WTC11 (cell line): ENCODE measurements around the gene SYT9. TPM values are rescaled to one million over a fixed set of nuclear protein-coding genes. Genes with fewer than 3 reads are reported as not detected.

Experiments used
- ATAC-seq: fragments of 200-7000 bp; cut with Tn5 transposase; 2 replicates; pipeline ENCODE4 v1.10.0; 2021; ENCODE audit warnings: mild to moderate bottlenecking, moderate library complexity
- Bru-seq: library from RNA; stranded (reverse); fragments of 400-500 nt; gene quantifications from one replicate; lab custom pipeline; 2021; lab: Mats Ljungman, UMichigan
- CTCF ChIA-PET: fragments of 300-600 bp; sonication (Branson Sonifier 250); formaldehyde crosslinking; loops from one replicate; lab custom pipeline; 2021; ENCODE audit warnings: antibody characterized with exemption; lab: Charles Lee
- POLR2A ChIA-PET: fragments of 350-600 bp; sonication (Branson Sonifier 250); formaldehyde crosslinking; loops from one replicate; lab custom pipeline; 2021; ENCODE audit warnings: antibody characterized with exemption; lab: Charles Lee
- DNase-seq: peaks from one replicate; pipeline ENCODE4 v3.0.0; 2021; ENCODE audit warnings: low spot score
- H3K27ac Mint-ChIP-seq: 2 replicates; pipeline ENCODE4 v1.8.0; 2021; ENCODE audit warnings: mixed read lengths
- H3K27me3 Mint-ChIP-seq: 2 replicates; pipeline ENCODE4 v1.8.0; 2021; ENCODE audit warnings: low read depth, mild to moderate bottlenecking, moderate library complexity, mixed read lengths
- H3K36me3 Mint-ChIP-seq: 2 replicates; pipeline ENCODE4 v1.8.0; 2021; ENCODE audit warnings: mixed read lengths
- H3K4me1 Mint-ChIP-seq: 2 replicates; pipeline ENCODE4 v1.8.0; 2022; ENCODE audit warnings: mixed read lengths
- H3K4me3 Mint-ChIP-seq: 2 replicates; pipeline ENCODE4 v1.8.0; 2021; ENCODE audit warnings: mild to moderate bottlenecking, moderate library complexity, mixed read lengths
- H3K9me3 Mint-ChIP-seq: 2 replicates; pipeline ENCODE4 v1.8.0; 2021; ENCODE audit warnings: mixed read lengths
- AR ChIP-seq: fragments of 250-450 bp; sonication (Bioruptor Pico); IDR thresholded peaks from 2 replicates; pipeline ENCODE4 v1.9.0; 2021; ENCODE audit warnings: mild to moderate bottlenecking
- CBFB ChIP-seq: sonication (generic); formaldehyde crosslinking; IDR thresholded peaks from 2 replicates; pipeline ENCODE4 v1.8.1; 2022; ENCODE audit warnings: mild to moderate bottlenecking, low read depth, missing genetic modification reagents
- CREM ChIP-seq: sonication (generic); formaldehyde crosslinking; IDR thresholded peaks from 2 replicates; pipeline ENCODE4 v1.8.1; 2022; ENCODE audit warnings: mild to moderate bottlenecking, missing genetic modification reagents, moderate library complexity
- E2F5 ChIP-seq: sonication (generic); formaldehyde crosslinking; IDR thresholded peaks from 2 replicates; pipeline ENCODE4 v1.8.1; 2022; ENCODE audit warnings: mild to moderate bottlenecking, moderate library complexity, missing genetic modification reagents
- EMX1 ChIP-seq: fragments of 250-450 bp; sonication (Bioruptor Pico); IDR thresholded peaks from 2 replicates; pipeline ENCODE4 v1.8.0; 2021; ENCODE audit warnings: mild to moderate bottlenecking
- ETV6 ChIP-seq: sonication (generic); formaldehyde crosslinking; IDR thresholded peaks from 2 replicates; pipeline ENCODE4 v1.8.1; 2022; ENCODE audit warnings: mild to moderate bottlenecking, missing genetic modification reagents
- FOXJ3 ChIP-seq: sonication (generic); formaldehyde crosslinking; IDR thresholded peaks from 2 replicates; pipeline ENCODE4 v1.9.0; 2021; ENCODE audit warnings: missing genetic modification reagents, mild to moderate bottlenecking, borderline replicate concordance
- FOXP1 ChIP-seq: sonication (generic); formaldehyde crosslinking; IDR thresholded peaks from 2 replicates; pipeline ENCODE4 v1.8.0; 2022; ENCODE audit warnings: missing genetic modification reagents, mild to moderate bottlenecking, moderate library complexity, borderline replicate concordance
- FOXP4 ChIP-seq: sonication (generic); formaldehyde crosslinking; IDR thresholded peaks from 2 replicates; pipeline ENCODE4 v1.8.0; 2022; ENCODE audit warnings: mild to moderate bottlenecking, missing genetic modification reagents
- KAT7 ChIP-seq: sonication (generic); formaldehyde crosslinking; IDR thresholded peaks from 2 replicates; pipeline ENCODE4 v1.8.1; 2023; ENCODE audit warnings: missing genetic modification reagents, mild to moderate bottlenecking, borderline replicate concordance
- MYBL2 ChIP-seq: sonication (generic); formaldehyde crosslinking; IDR thresholded peaks from 2 replicates; pipeline ENCODE4 v1.8.1; 2023; ENCODE audit warnings: mild to moderate bottlenecking, moderate library complexity, missing genetic modification reagents
- NR1H2 ChIP-seq: sonication (generic); formaldehyde crosslinking; IDR thresholded peaks from 2 replicates; pipeline ENCODE4 v1.9.0; 2021; ENCODE audit warnings: mild to moderate bottlenecking, moderate library complexity, missing genetic modification reagents
- PRDM15 ChIP-seq: sonication (generic); formaldehyde crosslinking; IDR thresholded peaks from 2 replicates; pipeline ENCODE4 v1.8.0; 2022; ENCODE audit warnings: missing genetic modification reagents
- RELA ChIP-seq: sonication (generic); formaldehyde crosslinking; IDR thresholded peaks from 2 replicates; pipeline ENCODE4 v1.8.1; 2022; ENCODE audit warnings: missing genetic modification reagents, mild to moderate bottlenecking, borderline replicate concordance
- SP1 ChIP-seq: sonication (generic); formaldehyde crosslinking; conservative IDR thresholded peaks from 2 replicates; pipeline ENCODE4 v1.8.1; 2022; ENCODE audit warnings: missing genetic modification reagents
- USF2 ChIP-seq: sonication (generic); formaldehyde crosslinking; IDR thresholded peaks from 2 replicates; pipeline ENCODE4 v1.8.1; 2023; ENCODE audit warnings: mild to moderate bottlenecking, missing genetic modification reagents, moderate library complexity
- ZBTB21 ChIP-seq: sonication (generic); formaldehyde crosslinking; IDR thresholded peaks from 2 replicates; pipeline ENCODE4 v1.8.1; 2023; ENCODE audit warnings: mild to moderate bottlenecking, missing genetic modification reagents, borderline replicate concordance
- ZBTB43 ChIP-seq: sonication (generic); formaldehyde crosslinking; IDR thresholded peaks from 2 replicates; pipeline ENCODE4 v1.8.1; 2023; ENCODE audit warnings: mild to moderate bottlenecking, missing genetic modification reagents
- ZNF232 ChIP-seq: sonication (generic); formaldehyde crosslinking; IDR thresholded peaks from 2 replicates; pipeline ENCODE4 v1.8.0; 2022; ENCODE audit warnings: mild to moderate bottlenecking, missing genetic modification reagents
- ZNF416 ChIP-seq: fragments of 250-450 bp; sonication (Bioruptor Pico); IDR thresholded peaks from 2 replicates; pipeline ENCODE4 v1.9.0; 2021; ENCODE audit warnings: mild to moderate bottlenecking, inconsistent platforms
- ZNF671 ChIP-seq: fragments of 250-450 bp; sonication (Bioruptor Pico); IDR thresholded peaks from 2 replicates; pipeline ENCODE4 v1.8.0; 2021; ENCODE audit warnings: mild to moderate bottlenecking
- long read RNA-seq, 3 experiments: library from RNA in 1 of 3; library from capped mRNA in 1 of 3; library from polyadenylated mRNA in 1 of 3; unstranded in 2 of 3; stranded (forward) in 1 of 3; transcript quantifications; one replicate each; pipeline ENCODE4 v2.0.0, GENCODE V29; 2021
- total RNA-seq: library from RNA; stranded (reverse); gene quantifications from 3 replicates; pipeline ENCODE4 v1.2.3, GENCODE V29; 2021

Gene SYT9
- total RNA-seq (1.3 to 1.7 TPM (median 1.7 TPM) in 3 replicates), Bru-seq, nascent RNA (percentile 35 among the genes with signal in this experiment)
- long read RNA-seq, experiment 1, transcript SYT9-201 (7 exons, 3,955 nt), result major isoform, 8 of 10 reads
- long read RNA-seq, experiment 1, partial matches to known transcripts, result 0 of 10 reads
- long read RNA-seq, experiment 1, other reads (novel, unspliced or antisense), result 2 of 10 reads
- long read RNA-seq, experiment 2, partial matches to known transcripts, result 0 of 2 reads
- long read RNA-seq, experiment 2, other reads (novel, unspliced or antisense), result 2 of 2 reads
- long read RNA-seq, experiment 3, result 0 reads

GRCh38 chr11:7251836-7252682 lies at the start of gene SYT9:
TSS of gene SYT9 (plus strand) at chr11:7251904. CDS start at chr11:7252187, 283 bp downstream.
- peak within 1 kb of the TSS; percentile 86 for H3K4me3 Mint-ChIP-seq
- peak; percentile 79; the same call in 1 of the 2 replicates for TF ChIP-seq RELA (CRISPR knock-in tag)
- TF ChIP-seq EMX1, result no peak
- TF ChIP-seq NR1H2 (CRISPR knock-in tag), result no peak
- TF ChIP-seq SP1 (CRISPR knock-in tag), result 0 out of 2 replicates have a peak, but pooled peaks have one; percentile 29
- 0 out of 2 replicates have a peak, but pooled peaks have one; percentile 6 for TF ChIP-seq FOXP1 (CRISPR knock-in tag)
- TF ChIP-seq ZBTB43 (CRISPR knock-in tag), result no peak
- no peak for TF ChIP-seq FOXJ3
- no peak for TF ChIP-seq AR
- TF ChIP-seq ETV6 (CRISPR knock-in tag), result peak; percentile 52; the same call in 1 of the 2 replicates
- no peak for TF ChIP-seq ZNF671
- TF ChIP-seq ZNF232 (CRISPR knock-in tag), result 0 out of 2 replicates have a peak, but pooled peaks have one; percentile 41
- TF ChIP-seq E2F5 (CRISPR knock-in tag), result peak; percentile 63; the same call in 1 of the 2 replicates
- 0 out of 2 replicates have a peak, but pooled peaks have one; percentile 42 for TF ChIP-seq CREM
- TF ChIP-seq PRDM15 (CRISPR knock-in tag), result no peak
- no peak for TF ChIP-seq ZNF416 (CRISPR knock-in tag)
- 0 out of 2 replicates have a peak, but pooled peaks have one; percentile 2 for TF ChIP-seq MYBL2 (CRISPR knock-in tag)
- TF ChIP-seq FOXP4 (CRISPR knock-in tag), result 0 out of 2 replicates have a peak, but pooled peaks have one; percentile 56
- TF ChIP-seq CBFB (CRISPR knock-in tag), result 0 out of 2 replicates have a peak, but pooled peaks have one; percentile 27
- no peak for TF ChIP-seq USF2
- no peak for TF ChIP-seq ZBTB21 (CRISPR knock-in tag)
- peak; percentile 82; the same call in 1 of the 2 replicates for TF ChIP-seq KAT7 (CRISPR knock-in tag)

More at GRCh38 chr11:7251836-7252682, at the start of gene SYT9:
- POLR2A ChIA-PET, result interaction anchor here (0.6 to 1.1 kb wide), 3 partner anchors 99 to 262 kb away, joined by 3 read pairs; partner anchors contain the start of genes NLRP14, PPFIBP2 and ZNF214
- Mint-ChIP-seq H3K9me3 (peaks cover 5% of the 10 kb centered on the region), H3K27ac (no peak within 1 kb of the TSS), H3K27me3 (peaks cover 74% of the 10 kb centered on the region), H3K4me1 (peaks cover 15% of the 10 kb centered on the region), H3K36me3 (no peaks in the 10 kb centered on the region)
- CTCF ChIA-PET, result interaction anchor here (0.7 to 2.9 kb wide), 6 partner anchors 12 to 322 kb away, joined by 3 to 15 read pairs (median 4); no protein-coding TSS in a partner anchor
- peak; percentile 46 for ATAC-seq
- DNase-seq, result peak; percentile 89
